ENCODE results near the gene BRD4.

DNA sequence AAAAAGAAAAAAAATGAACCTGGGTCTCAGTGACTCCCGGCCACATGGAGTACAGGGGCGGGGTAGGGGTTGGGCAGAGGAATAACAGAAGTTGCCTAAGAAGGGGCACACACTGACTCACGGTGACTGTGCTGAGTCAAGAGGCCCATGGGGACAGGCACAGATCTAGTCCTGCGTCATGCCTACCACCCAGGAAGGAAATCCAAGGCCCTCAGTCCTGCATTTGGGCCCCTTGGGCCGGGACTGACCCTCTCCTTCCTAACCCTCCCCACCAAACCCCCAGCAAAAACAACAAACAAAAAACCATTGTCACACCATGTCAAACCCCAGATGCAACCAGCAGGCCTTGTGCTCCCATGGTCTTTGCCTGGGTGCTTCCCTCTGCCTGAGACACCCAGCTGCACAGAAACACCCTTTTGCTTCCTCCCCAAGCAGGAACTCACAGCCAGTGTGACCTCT lies 122.0 kb downstream of the BRD4 start:
- TF ChIP-seq TAF1 (IDR thresholded peaks at IDR 0.05; ENCODE audit: low read depth) (no peak), RAD21 (IDR thresholded peaks at IDR 0.05; ENCODE audit: low read depth) (no peak), TCF12 (IDR thresholded peaks at IDR 0.05; ENCODE audit: low read depth) (no peak), YY1 (IDR thresholded peaks at IDR 0.05; ENCODE audit: low read depth) (no peak), ZBTB7A (IDR thresholded peaks at IDR 0.05; ENCODE audit: low read depth) (no peak)
- TF ChIP-seq, protein P1, sequence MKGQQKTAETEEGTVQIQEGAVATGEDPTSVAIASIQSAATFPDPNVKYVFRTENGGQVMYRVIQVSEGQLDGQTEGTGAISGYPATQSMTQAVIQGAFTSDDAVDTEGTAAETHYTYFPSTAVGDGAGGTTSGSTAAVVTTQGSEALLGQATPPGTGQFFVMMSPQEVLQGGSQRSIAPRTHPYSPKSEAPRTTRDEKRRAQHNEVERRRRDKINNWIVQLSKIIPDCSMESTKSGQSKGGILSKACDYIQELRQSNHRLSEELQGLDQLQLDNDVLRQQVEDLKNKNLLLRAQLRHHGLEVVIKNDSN (IDR thresholded peaks at IDR 0.05) = no peak
- TF ChIP-seq, protein P2, sequence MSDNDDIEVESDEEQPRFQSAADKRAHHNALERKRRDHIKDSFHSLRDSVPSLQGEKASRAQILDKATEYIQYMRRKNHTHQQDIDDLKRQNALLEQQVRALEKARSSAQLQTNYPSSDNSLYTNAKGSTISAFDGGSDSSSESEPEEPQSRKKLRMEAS (IDR thresholded peaks at IDR 0.05) = no peak
- TF ChIP-seq, protein P3, sequence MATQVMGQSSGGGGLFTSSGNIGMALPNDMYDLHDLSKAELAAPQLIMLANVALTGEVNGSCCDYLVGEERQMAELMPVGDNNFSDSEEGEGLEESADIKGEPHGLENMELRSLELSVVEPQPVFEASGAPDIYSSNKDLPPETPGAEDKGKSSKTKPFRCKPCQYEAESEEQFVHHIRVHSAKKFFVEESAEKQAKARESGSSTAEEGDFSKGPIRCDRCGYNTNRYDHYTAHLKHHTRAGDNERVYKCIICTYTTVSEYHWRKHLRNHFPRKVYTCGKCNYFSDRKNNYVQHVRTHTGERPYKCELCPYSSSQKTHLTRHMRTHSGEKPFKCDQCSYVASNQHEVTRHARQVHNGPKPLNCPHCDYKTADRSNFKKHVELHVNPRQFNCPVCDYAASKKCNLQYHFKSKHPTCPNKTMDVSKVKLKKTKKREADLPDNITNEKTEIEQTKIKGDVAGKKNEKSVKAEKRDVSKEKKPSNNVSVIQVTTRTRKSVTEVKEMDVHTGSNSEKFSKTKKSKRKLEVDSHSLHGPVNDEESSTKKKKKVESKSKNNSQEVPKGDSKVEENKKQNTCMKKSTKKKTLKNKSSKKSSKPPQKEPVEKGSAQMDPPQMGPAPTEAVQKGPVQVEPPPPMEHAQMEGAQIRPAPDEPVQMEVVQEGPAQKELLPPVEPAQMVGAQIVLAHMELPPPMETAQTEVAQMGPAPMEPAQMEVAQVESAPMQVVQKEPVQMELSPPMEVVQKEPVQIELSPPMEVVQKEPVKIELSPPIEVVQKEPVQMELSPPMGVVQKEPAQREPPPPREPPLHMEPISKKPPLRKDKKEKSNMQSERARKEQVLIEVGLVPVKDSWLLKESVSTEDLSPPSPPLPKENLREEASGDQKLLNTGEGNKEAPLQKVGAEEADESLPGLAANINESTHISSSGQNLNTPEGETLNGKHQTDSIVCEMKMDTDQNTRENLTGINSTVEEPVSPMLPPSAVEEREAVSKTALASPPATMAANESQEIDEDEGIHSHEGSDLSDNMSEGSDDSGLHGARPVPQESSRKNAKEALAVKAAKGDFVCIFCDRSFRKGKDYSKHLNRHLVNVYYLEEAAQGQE (IDR thresholded peaks at IDR 0.05; ENCODE audit: low read depth) = no peak
